Trophoblast cell (in vitro differentiated cells and primary cell): Measurements from ENCODE around the gene PRSS3.
"Not testable (repeated sequence)": the region's sequence is repeated elsewhere in the genome, so short reads cannot be mapped to it uniquely, and the experiment has no call there.

Experiments
- DNase-seq, 2 donors: peaks; one replicate each; pipeline ENCODE4 v3.0.0-alpha.2; 2016
- H2AFZ ChIP-seq: 2 replicates; pipeline ENCODE4 v1.6.1; 2013; ENCODE audit warnings: low read length, moderate library complexity, mild to moderate bottlenecking; ENCODE audit not compliant: insufficient read depth, poor library complexity
- H2AK5ac ChIP-seq: 2 replicates; pipeline ENCODE4 v1.6.1; 2013; ENCODE audit warnings: mild to moderate bottlenecking, low read length
- H2BK120ac ChIP-seq: 2 replicates; pipeline ENCODE4 v1.6.1; 2013; ENCODE audit warnings: low read length, mild to moderate bottlenecking, moderate library complexity; ENCODE audit not compliant: insufficient read depth, poor library complexity
- H2BK12ac ChIP-seq: 2 replicates; pipeline ENCODE4 v1.6.1; 2013; ENCODE audit warnings: mild to moderate bottlenecking, low read length, moderate library complexity
- H2BK5ac ChIP-seq: 2 replicates; pipeline ENCODE4 v1.6.1; 2013; ENCODE audit warnings: low read length, low read depth, moderate library complexity, mild to moderate bottlenecking; ENCODE audit not compliant: poor library complexity
- H3K14ac ChIP-seq: 2 replicates; pipeline ENCODE4 v1.6.1; 2013; ENCODE audit warnings: mild to moderate bottlenecking, low read length
- H3K18ac ChIP-seq: 2 replicates; pipeline ENCODE4 v1.6.1; 2013; ENCODE audit warnings: mild to moderate bottlenecking, low read length
- H3K23ac ChIP-seq: 2 replicates; pipeline ENCODE4 v1.6.1; 2013; ENCODE audit warnings: low read length
- H3K27ac ChIP-seq: 2 replicates; pipeline ENCODE4 v1.5.1; 2013; ENCODE audit warnings: low read depth, mild to moderate bottlenecking, inconsistent platforms, low read length, moderate library complexity
- H3K27me3 ChIP-seq: 2 replicates; pipeline ENCODE4 v1.6.1; 2013; ENCODE audit warnings: inconsistent platforms, mild to moderate bottlenecking, low read length, moderate library complexity; ENCODE audit not compliant: insufficient read depth
- H3K36me3 ChIP-seq, 2 experiments: 1 replicate in 1 of 2; 2 replicates in 1 of 2; pipeline ENCODE4 v1.6.1; 2013; ENCODE audit warnings: low read length in 2 of 2, mild to moderate bottlenecking in 2 of 2, moderate library complexity in 1 of 2; ENCODE audit not compliant: insufficient read depth in 2 of 2, control insufficient read depth in 1 of 2
- H3K4ac ChIP-seq: 2 replicates; pipeline ENCODE4 v1.6.1; 2013; ENCODE audit warnings: low read depth, mild to moderate bottlenecking, low read length, moderate library complexity
- H3K4me1 ChIP-seq, 2 experiments: 1 replicate in 1 of 2; 2 replicates in 1 of 2; pipeline ENCODE4 v1.6.1; 2013; ENCODE audit warnings: low read length in 2 of 2, mild to moderate bottlenecking in 2 of 2, moderate library complexity in 1 of 2; ENCODE audit not compliant: insufficient read depth in 2 of 2, control insufficient read depth in 1 of 2
- H3K4me2 ChIP-seq: 2 replicates; pipeline ENCODE4 v1.6.1; 2013; ENCODE audit warnings: inconsistent platforms, mild to moderate bottlenecking, low read length, moderate library complexity
- H3K4me3 ChIP-seq: 2 replicates; pipeline ENCODE4 v1.5.1; 2013; ENCODE audit warnings: mild to moderate bottlenecking, low read depth, low read length, inconsistent platforms
- H3K79me1 ChIP-seq: one replicate; pipeline ENCODE4 v1.6.1; 2013; ENCODE audit warnings: low read length
- H3K79me2 ChIP-seq: 2 replicates; pipeline ENCODE4 v1.6.1; 2013; ENCODE audit warnings: low read length, mild to moderate bottlenecking; ENCODE audit not compliant: control insufficient read depth, insufficient read depth, poor library complexity
- H3K9ac ChIP-seq: 2 replicates; pipeline ENCODE4 v1.6.1; 2013; ENCODE audit warnings: mild to moderate bottlenecking, low read length
- H3K9me3 ChIP-seq: 2 replicates; pipeline ENCODE4 v1.6.1; 2013; ENCODE audit warnings: low read depth, mild to moderate bottlenecking, control low read depth, inconsistent platforms, low read length; ENCODE audit not compliant: insufficient read depth
- H4K12ac ChIP-seq: 2 replicates; pipeline ENCODE4 v1.6.1; 2013; ENCODE audit warnings: low read depth, mild to moderate bottlenecking, low read length, moderate library complexity
- H4K8ac ChIP-seq: 2 replicates; pipeline ENCODE4 v1.6.1; 2013; ENCODE audit warnings: low read depth, mild to moderate bottlenecking, low read length, moderate library complexity
- H4K91ac ChIP-seq: one replicate; pipeline ENCODE4 v1.6.1; 2013; ENCODE audit warnings: low read depth, mild to moderate bottlenecking, low read length, moderate library complexity
- WGBS: extraction: QIAGEN DNeasy Blood & Tissue Kit; methylation state at CpG from one replicate; pipeline ENCODE4 v1.1.7; 2013; ENCODE audit warnings: missing lambda C conversion rate; ENCODE audit not compliant: insufficient read length, insufficient coverage; ENCODE audit errors: extremely low coverage; 5-methylcytosine and 5-hydroxymethylcytosine counted together

PRSS3 gene

DNA sequence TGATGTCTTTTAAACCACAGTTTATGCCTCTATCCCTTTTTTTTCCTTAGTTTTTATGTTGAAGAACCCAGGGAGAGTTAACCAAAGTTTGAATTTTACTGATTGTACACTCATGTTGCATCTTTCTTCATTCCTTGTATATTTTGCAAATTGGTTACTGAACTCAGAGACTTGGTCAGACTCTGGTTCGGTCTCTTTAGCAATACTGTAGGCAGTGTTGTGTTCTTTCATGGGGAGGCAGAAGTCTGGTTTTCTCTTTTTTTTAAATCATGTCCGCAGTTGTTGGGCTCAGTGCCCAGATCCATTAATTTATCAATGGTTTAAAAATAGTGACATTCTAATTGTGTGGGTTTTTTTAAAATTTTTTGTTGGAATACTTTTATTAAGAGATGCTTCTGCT, 45.0 kb downstream of the PRSS3 start:
- no peak for DNase-seq
- H3K18ac ChIP-seq: no peak overlapping the region
- H4K91ac ChIP-seq: no peak overlapping the region
- H4K12ac ChIP-seq: no peak overlapping the region
- no peak overlapping the region for H2AK5ac ChIP-seq
- no peak overlapping the region for H3K4me3 ChIP-seq
- H3K9me3 ChIP-seq: no peaks in the 10 kb centered on the region
- no peaks in the 10 kb centered on the region for H3K36me3 ChIP-seq
- no peak overlapping the region for H4K8ac ChIP-seq
- H3K4me1 ChIP-seq: no peaks in the 10 kb centered on the region
- no peak overlapping the region for H3K4me2 ChIP-seq
- no peak overlapping the region for H3K14ac ChIP-seq
- no peak overlapping the region for H2BK5ac ChIP-seq
- no peak overlapping the region for H2AFZ ChIP-seq
- no peak overlapping the region for H3K27ac ChIP-seq
- no peak overlapping the region for H2BK12ac ChIP-seq
- H2BK120ac ChIP-seq: no peak overlapping the region
- H3K79me1 ChIP-seq: no peaks in the 10 kb centered on the region
- peaks cover 11% of the 10 kb centered on the region for H3K79me2 ChIP-seq
- H3K9ac ChIP-seq: no peak overlapping the region
- no CpG with 5 or more reads among the region's 2 CpGs for WGBS
- no peak overlapping the region for H3K23ac ChIP-seq
- no peaks in the 10 kb centered on the region for H3K27me3 ChIP-seq
- no peak overlapping the region for H3K4ac ChIP-seq

DNA sequence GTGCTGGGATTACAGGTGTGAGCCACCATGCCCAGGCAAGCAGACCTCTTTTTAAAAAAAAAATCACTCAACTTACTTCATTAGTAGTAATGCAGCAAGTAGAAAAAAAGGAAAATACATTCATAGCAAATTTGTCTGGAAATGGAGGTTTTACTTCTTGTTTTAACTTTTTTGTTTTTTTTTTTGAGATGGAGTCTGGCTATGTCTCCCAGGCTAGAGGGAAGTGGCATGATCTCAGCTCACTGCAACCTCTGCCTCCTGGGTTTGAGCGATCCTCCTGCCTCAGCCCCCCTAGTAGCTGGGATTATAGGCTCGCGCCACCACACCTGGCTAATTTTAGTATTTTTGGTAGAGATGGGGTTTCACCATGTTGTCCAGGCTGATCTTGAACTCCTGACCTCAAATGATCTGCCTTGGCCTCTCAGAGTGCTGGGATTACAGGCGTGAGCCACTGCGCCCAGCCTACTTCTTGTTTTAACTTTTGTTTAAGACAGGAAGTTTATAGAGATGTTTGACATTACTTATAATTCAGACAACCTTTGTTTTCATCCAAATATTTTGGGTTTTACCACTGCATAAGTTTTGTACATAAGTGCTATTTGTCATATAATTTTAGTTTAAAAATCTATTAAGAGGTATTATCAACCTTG, 48.1 kb downstream of the PRSS3 start:
- H3K4me3 ChIP-seq: no peak overlapping the region
- peaks cover 3% of the 10 kb centered on the region for H3K79me2 ChIP-seq
- no peak overlapping the region for H3K23ac ChIP-seq
- H3K9me3 ChIP-seq: no peaks in the 10 kb centered on the region
- no peak overlapping the region for H2BK12ac ChIP-seq
- H3K27ac ChIP-seq: no peak overlapping the region
- no peak overlapping the region for H3K9ac ChIP-seq
- H3K4ac ChIP-seq: peak overlapping the region; percentile 46
- no peak overlapping the region for H2BK120ac ChIP-seq
- no peaks in the 10 kb centered on the region for H3K27me3 ChIP-seq
- H2AFZ ChIP-seq: peak overlapping the region; percentile 28
- H2BK5ac ChIP-seq: no peak overlapping the region
- H4K8ac ChIP-seq: no peak overlapping the region
- no peak overlapping the region for H3K18ac ChIP-seq
- H3K36me3 ChIP-seq: no peaks in the 10 kb centered on the region
- DNase-seq: no peak
- H4K12ac ChIP-seq: no peak overlapping the region
- H3K79me1 ChIP-seq: no peaks in the 10 kb centered on the region
- H2AK5ac ChIP-seq: no peak overlapping the region
- no CpG with 5 or more reads among the region's 5 CpGs for WGBS
- no peak overlapping the region for H3K14ac ChIP-seq
- no peak overlapping the region for H4K91ac ChIP-seq
- no peak overlapping the region for H3K4me2 ChIP-seq
- no peaks in the 10 kb centered on the region for H3K4me1 ChIP-seq

DNA sequence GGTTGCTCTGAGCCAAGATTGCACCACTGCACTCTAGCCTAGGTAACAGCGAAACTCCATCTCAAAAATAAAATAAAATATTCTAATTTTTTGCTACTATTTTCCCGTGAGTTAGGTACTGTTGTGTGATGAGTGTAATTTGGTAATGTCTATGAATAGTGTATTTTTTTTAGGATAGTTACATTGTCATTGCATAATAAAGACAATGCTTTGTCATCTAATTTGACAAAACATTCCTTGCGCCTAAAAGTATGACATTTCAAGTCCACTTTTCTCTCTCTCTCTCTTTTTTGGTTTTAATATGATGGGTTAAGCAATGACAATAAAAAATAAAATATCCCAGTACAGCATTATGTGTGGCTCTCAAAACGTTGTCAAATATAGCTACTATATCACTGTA, 50.9 kb downstream of the PRSS3 start:
- H3K4me2 ChIP-seq: no peak overlapping the region
- no peak overlapping the region for H2AK5ac ChIP-seq
- H3K23ac ChIP-seq: no peak overlapping the region
- H3K9me3 ChIP-seq: no peaks in the 10 kb centered on the region
- no peaks in the 10 kb centered on the region for H3K27me3 ChIP-seq
- no peak overlapping the region for H3K27ac ChIP-seq
- H2BK120ac ChIP-seq: no peak overlapping the region
- no peak overlapping the region for H4K91ac ChIP-seq
- no CpG with 5 or more reads among the region's 4 CpGs for WGBS
- H3K4ac ChIP-seq: no peak overlapping the region
- no peak overlapping the region for H3K14ac ChIP-seq
- no peak overlapping the region for H2BK5ac ChIP-seq
- DNase-seq: no peak
- H3K79me2 ChIP-seq: peaks cover 3% of the 10 kb centered on the region
- H3K9ac ChIP-seq: no peak overlapping the region
- H3K18ac ChIP-seq: no peak overlapping the region
- no peaks in the 10 kb centered on the region for H3K36me3 ChIP-seq
- H3K4me3 ChIP-seq: no peak overlapping the region
- no peak overlapping the region for H2BK12ac ChIP-seq
- H2AFZ ChIP-seq: no peak overlapping the region
- H3K79me1 ChIP-seq: no peaks in the 10 kb centered on the region
- H3K4me1 ChIP-seq: no peaks in the 10 kb centered on the region
- no peak overlapping the region for H4K8ac ChIP-seq
- no peak overlapping the region for H4K12ac ChIP-seq

DNA sequence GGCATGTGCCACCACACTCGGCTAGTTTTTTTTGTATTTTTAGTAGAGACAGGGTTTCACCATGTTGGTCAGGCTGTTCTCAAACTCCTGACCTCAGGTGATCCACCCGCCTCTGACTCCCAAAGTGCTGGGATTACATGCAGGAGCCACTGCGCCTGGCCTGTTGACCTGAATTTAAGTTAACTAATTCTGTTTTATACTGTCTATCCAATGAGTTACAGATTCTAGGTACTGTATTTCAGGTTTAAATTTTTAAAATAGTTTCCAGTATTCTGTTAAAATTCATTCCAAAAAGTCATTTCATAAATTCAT, 52.5 kb downstream of the PRSS3 start:
- H4K8ac ChIP-seq, H3K79me2 ChIP-seq, H2AK5ac ChIP-seq, H2AFZ ChIP-seq, H3K14ac ChIP-seq, H3K36me3 ChIP-seq, H2BK120ac ChIP-seq, H3K4me2 ChIP-seq, DNase-seq, H3K18ac ChIP-seq, H2BK12ac ChIP-seq, H3K9ac ChIP-seq, H3K23ac ChIP-seq, H3K27ac ChIP-seq, H2BK5ac ChIP-seq, H3K27me3 ChIP-seq, H3K4ac ChIP-seq, H4K91ac ChIP-seq, H3K4me3 ChIP-seq, H3K4me1 ChIP-seq, H3K9me3 ChIP-seq, H4K12ac ChIP-seq, H3K79me1 ChIP-seq: not testable (repeated sequence)
- no CpG with 5 or more reads among the region's 3 CpGs for WGBS
